Neural cell (in vitro differentiated cells): Measurements from ENCODE around the gene DPH6. TPM values are rescaled to one million over a fixed set of nuclear protein-coding genes. Genes with fewer than 3 reads are reported as not detected.

Experiments
- H2AFZ ChIP-seq: fragments of 200-600, 300-800 bp; sonication (generic), shearing (Covaris generic); 2 replicates; pipeline ENCODE4 v1.6.0; 2014; ENCODE audit warnings: low read depth, mild to moderate bottlenecking, antibody characterized with exemption, low read length, moderate library complexity
- H3F3A ChIP-seq: fragments of 200-600 bp; shearing (Covaris generic); 2 replicates; pipeline ENCODE4 v1.6.1; 2016; ENCODE audit warnings: mild to moderate bottlenecking, moderate library complexity, mixed read lengths, antibody characterized with exemption, low read length; ENCODE audit not compliant: insufficient read depth, poor library complexity, severe bottlenecking
- H3K27ac ChIP-seq: fragments of 200-600, 300-800 bp; sonication (generic), shearing (Covaris generic); 2 replicates; pipeline ENCODE4 v1.5.1; 2014; ENCODE audit warnings: mild to moderate bottlenecking, low read length, moderate library complexity
- H3K27me3 ChIP-seq: fragments of 300-800, 200-600 bp; sonication (generic), shearing (Covaris generic); 2 replicates; pipeline ENCODE4 v1.6.0; 2014; ENCODE audit warnings: mild to moderate bottlenecking, low read depth, low read length, moderate library complexity; ENCODE audit not compliant: insufficient read depth
- H3K36me3 ChIP-seq: fragments of 300-800, 200-600 bp; sonication (generic), shearing (Covaris generic); 2 replicates; pipeline ENCODE4 v1.5.1; 2014; ENCODE audit warnings: mild to moderate bottlenecking, antibody characterized with exemption, low read length, moderate library complexity; ENCODE audit not compliant: insufficient read depth
- H3K4me2 ChIP-seq: fragments of 300-800, 200-600 bp; sonication (generic), shearing (Covaris generic); 2 replicates; pipeline ENCODE4 v1.6.0; 2014; ENCODE audit warnings: mild to moderate bottlenecking, low read length
- H3K4me3 ChIP-seq: fragments of 300-800, 200-600 bp; sonication (generic), shearing (Covaris generic); 2 replicates; pipeline ENCODE4 v1.5.1; 2014; ENCODE audit warnings: mild to moderate bottlenecking, low read length, moderate library complexity
- H3K79me2 ChIP-seq: fragments of 200-600 bp; shearing (Covaris generic); replicated peaks from 2 replicates; pipeline ENCODE4 v1.6.0; 2014; ENCODE audit warnings: mild to moderate bottlenecking, low read length, moderate library complexity; ENCODE audit not compliant: insufficient read depth
- H3K9ac ChIP-seq: fragments of 300-800, 200-600 bp; sonication (generic), shearing (Covaris generic); 2 replicates; pipeline ENCODE4 v1.6.1; 2016; ENCODE audit warnings: mild to moderate bottlenecking, low read length, mixed read lengths
- H3K9me2 ChIP-seq: fragments of 200-600 bp; shearing (Covaris generic); 2 replicates; pipeline ENCODE4 v1.6.1; 2016; ENCODE audit warnings: mild to moderate bottlenecking, low read length, mixed read lengths; ENCODE audit not compliant: insufficient read depth
- H3K9me3 ChIP-seq: fragments of 200-600, 300-800 bp; sonication (generic), shearing (Covaris generic); 2 replicates; pipeline ENCODE4 v1.6.1; 2016; ENCODE audit warnings: mild to moderate bottlenecking, mixed run types, low read length, moderate library complexity, mixed read lengths
- H4K20me1 ChIP-seq: fragments of 200-600 bp; shearing (Covaris generic); 2 replicates; pipeline ENCODE4 v1.6.1; 2016; ENCODE audit warnings: mild to moderate bottlenecking, mixed run types; ENCODE audit not compliant: insufficient read depth
- EP300 ChIP-seq: fragments of 450-650 bp; conservative IDR thresholded peaks from 2 replicates; pipeline ENCODE4 v1.6.1; 2014; ENCODE audit warnings: antibody characterized with exemption, mild to moderate bottlenecking, moderate library complexity; ENCODE audit not compliant: poor library complexity, severe bottlenecking
- EZH2 ChIP-seq: fragments of 200-600, 300-800 bp; shearing (Covaris generic), sonication (generic); IDR thresholded peaks from 2 replicates; pipeline ENCODE4 v1.6.1; 2014; ENCODE audit warnings: antibody characterized with exemption, low read length, borderline replicate concordance, mild to moderate bottlenecking; ENCODE audit not compliant: insufficient read depth, poor library complexity, severe bottlenecking
- MXI1 ChIP-seq: fragments of 450-650 bp; conservative IDR thresholded peaks from 2 replicates; pipeline ENCODE4 v1.6.1; 2014; ENCODE audit warnings: antibody characterized with exemption, mild to moderate bottlenecking; ENCODE audit not compliant: poor library complexity, severe bottlenecking
- POLR2AphosphoS5 ChIP-seq: IDR thresholded peaks from 2 replicates; pipeline ENCODE4 v1.6.1; 2012
- RAD21 ChIP-seq: fragments of 450-650 bp; conservative IDR thresholded peaks from 2 replicates; pipeline ENCODE4 v1.6.1; 2014; ENCODE audit warnings: antibody characterized with exemption, mild to moderate bottlenecking, moderate library complexity
- REST ChIP-seq: IDR thresholded peaks from 2 replicates; pipeline ENCODE4 v1.6.1; 2012; ENCODE audit warnings: borderline replicate concordance
- SMC3 ChIP-seq: fragments of 450-650 bp; conservative IDR thresholded peaks from 2 replicates; pipeline ENCODE4 v1.6.1; 2014; ENCODE audit warnings: antibody characterized with exemption, mild to moderate bottlenecking, moderate library complexity; ENCODE audit not compliant: poor library complexity
- TAF1 ChIP-seq: IDR thresholded peaks from 2 replicates; pipeline ENCODE4 v1.6.1; 2012; ENCODE audit warnings: low read depth
- polyA plus RNA-seq: library from polyadenylated mRNA; depleted of rRNA; stranded (reverse); fragments of >200 nt; gene quantifications from 2 replicates; pipeline ENCODE4 v1.2.3, GENCODE V29; 2014
- TF ChIP-seq, protein P1 (sequence below): fragments of 450-650 bp; IDR thresholded peaks from 2 replicates; pipeline ENCODE4 v1.5.1; 2014; ENCODE audit warnings: antibody characterized with exemption, mild to moderate bottlenecking, moderate library complexity; ENCODE audit not compliant: poor library complexity, severe bottlenecking

The DPH6 gene
- polyA plus RNA-seq, 1 donor from 2014 or later, result 6.9 TPM

DNA sequence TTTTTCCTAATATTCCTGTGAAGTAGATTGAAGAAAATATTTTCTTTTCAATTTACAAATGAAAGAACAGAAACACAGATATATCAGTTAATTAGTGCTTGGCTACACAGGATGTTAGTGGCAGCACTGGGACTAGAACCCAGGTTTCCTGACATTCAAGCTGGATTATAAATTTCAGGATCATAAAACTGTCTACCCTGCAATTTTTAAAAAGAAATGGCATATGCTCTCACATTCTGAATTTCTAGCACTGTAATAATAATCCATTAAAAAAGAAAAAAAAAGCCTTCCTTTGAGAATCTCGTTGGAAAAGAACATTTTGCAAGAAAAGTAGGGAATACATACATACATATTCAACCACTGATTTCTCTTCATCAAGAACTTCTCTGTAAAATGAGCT, 9.3 kb upstream of the DPH6 start:
- H3K9me2 ChIP-seq, result no peaks in the 10 kb centered on the region
- no peaks in the 10 kb centered on the region for H3K36me3 ChIP-seq
- TF ChIP-seq TAF1, result no peak
- TF ChIP-seq MXI1, result no peak

GRCh38 chr15:35550957-35551356, 5.0 kb upstream of the DPH6 start:
- no peaks in the 10 kb centered on the region for H3K9me2 ChIP-seq
- no peak overlapping the region for H3K27ac ChIP-seq
- no peak overlapping the region for H2AFZ ChIP-seq
- H3K9ac ChIP-seq, result no peak overlapping the region
- H3K4me2 ChIP-seq, result no peak overlapping the region
- no peak overlapping the region for H3K4me3 ChIP-seq
- H3K9me3 ChIP-seq, result no peaks in the 10 kb centered on the region
- no peaks in the 10 kb centered on the region for H4K20me1 ChIP-seq
- no peaks in the 10 kb centered on the region for H3K27me3 ChIP-seq
- no peak for TF ChIP-seq EZH2
- TF ChIP-seq REST, result no peak
- TF ChIP-seq TAF1, result no peak
- TF ChIP-seq EP300, result no peak
- no peak for TF ChIP-seq MXI1
- TF ChIP-seq, protein P1, sequence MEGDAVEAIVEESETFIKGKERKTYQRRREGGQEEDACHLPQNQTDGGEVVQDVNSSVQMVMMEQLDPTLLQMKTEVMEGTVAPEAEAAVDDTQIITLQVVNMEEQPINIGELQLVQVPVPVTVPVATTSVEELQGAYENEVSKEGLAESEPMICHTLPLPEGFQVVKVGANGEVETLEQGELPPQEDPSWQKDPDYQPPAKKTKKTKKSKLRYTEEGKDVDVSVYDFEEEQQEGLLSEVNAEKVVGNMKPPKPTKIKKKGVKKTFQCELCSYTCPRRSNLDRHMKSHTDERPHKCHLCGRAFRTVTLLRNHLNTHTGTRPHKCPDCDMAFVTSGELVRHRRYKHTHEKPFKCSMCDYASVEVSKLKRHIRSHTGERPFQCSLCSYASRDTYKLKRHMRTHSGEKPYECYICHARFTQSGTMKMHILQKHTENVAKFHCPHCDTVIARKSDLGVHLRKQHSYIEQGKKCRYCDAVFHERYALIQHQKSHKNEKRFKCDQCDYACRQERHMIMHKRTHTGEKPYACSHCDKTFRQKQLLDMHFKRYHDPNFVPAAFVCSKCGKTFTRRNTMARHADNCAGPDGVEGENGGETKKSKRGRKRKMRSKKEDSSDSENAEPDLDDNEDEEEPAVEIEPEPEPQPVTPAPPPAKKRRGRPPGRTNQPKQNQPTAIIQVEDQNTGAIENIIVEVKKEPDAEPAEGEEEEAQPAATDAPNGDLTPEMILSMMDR, result no peak
- no peaks in the 10 kb centered on the region for H3F3A ChIP-seq
- no peaks in the 10 kb centered on the region for H3K36me3 ChIP-seq
- H3K79me2 ChIP-seq, result no peaks in the 10 kb centered on the region

More for the DNA sequence above, 9.3 kb upstream of the DPH6 start:
- H3K4me2 ChIP-seq, result no peak overlapping the region
- no peaks in the 10 kb centered on the region for H3K9me3 ChIP-seq
- no peak overlapping the region for H2AFZ ChIP-seq
- no peaks in the 10 kb centered on the region for H3F3A ChIP-seq
- no peak overlapping the region for H3K4me3 ChIP-seq
- H3K27ac ChIP-seq, result no peak overlapping the region
- no peaks in the 10 kb centered on the region for H4K20me1 ChIP-seq
- H3K9ac ChIP-seq, result no peak overlapping the region
- H3K27me3 ChIP-seq, result no peaks in the 10 kb centered on the region
- H3K79me2 ChIP-seq, result no peaks in the 10 kb centered on the region

DNA sequence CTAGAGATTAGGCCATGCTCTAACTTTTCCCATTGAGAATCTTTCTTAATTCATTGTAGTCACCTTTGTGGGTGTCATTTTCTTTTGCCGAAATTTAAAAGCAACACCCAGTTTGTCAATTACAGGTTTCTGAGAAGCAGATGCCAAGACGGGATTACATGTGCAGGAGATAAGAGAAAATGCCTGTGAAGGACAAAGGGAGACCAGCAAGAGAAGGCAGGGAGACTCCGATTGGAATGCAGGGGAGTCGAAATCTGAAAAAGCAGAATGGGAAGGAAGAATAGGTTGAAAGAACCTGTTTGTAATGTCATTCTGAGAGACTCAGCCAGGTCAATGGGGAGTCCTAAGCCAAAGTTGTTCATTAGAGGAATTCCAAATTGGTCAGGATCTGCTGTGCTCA, 3.6 kb upstream of the DPH6 start:
- no peaks in the 10 kb centered on the region for H3K79me2 ChIP-seq
- H3K9ac ChIP-seq, result no peak overlapping the region
- no peaks in the 10 kb centered on the region for H3F3A ChIP-seq
- H3K36me3 ChIP-seq, result no peaks in the 10 kb centered on the region
- TF ChIP-seq, protein P1, result no peak
- TF ChIP-seq RAD21 (no peak), MXI1 (no peak), EZH2 (no peak), POLR2AphosphoS5 (no peak), SMC3 (no peak), TAF1 (no peak), REST (no peak), EP300 (no peak)
- no peak overlapping the region for H3K27ac ChIP-seq
- no peaks in the 10 kb centered on the region for H3K9me2 ChIP-seq
- no peaks in the 10 kb centered on the region for H4K20me1 ChIP-seq
- no peak overlapping the region for H2AFZ ChIP-seq
- no peak overlapping the region for H3K4me2 ChIP-seq
- H3K27me3 ChIP-seq, result no peaks in the 10 kb centered on the region
- H3K9me3 ChIP-seq, result no peaks in the 10 kb centered on the region
- H3K4me3 ChIP-seq, result no peak overlapping the region
